ENCODE results near the gene ABHD6.

- TF ChIP-seq CTCF (IDR thresholded peaks at IDR 0.05) (no peak), SIN3A (IDR thresholded peaks at IDR 0.05; ENCODE audit: borderline replicate concordance, insufficient read depth, low read depth, low read length) (no peak), POLR2AphosphoS5 (IDR thresholded peaks at IDR 0.05; ENCODE audit: low read depth, low read length) (no peak), TCF7L2 (IDR thresholded peaks at IDR 0.05; ENCODE audit: low read depth, low read length) (no peak), REST (IDR thresholded peaks at IDR 0.05; ENCODE audit: insufficient read depth in 1 of 2, low read depth in 2 of 2, low read length in 1 of 2) (no peak)
Measured at GRCh38 chr3:58308728-58309127, 71.1 kb downstream of the ABHD6 start.

All from Panc1 (cell line).